IPS DF 6.9 (cell line): ENCODE measurements around the gene ARSB.

Source experiments
- DNase-seq: peaks from one replicate; pipeline ENCODE4 v3.0.0-alpha.2; 2013; ENCODE audit warnings: low read depth, low spot score
- H3K27ac ChIP-seq: one replicate; pipeline ENCODE4 v1.5.1; 2013; ENCODE audit warnings: low read length, control low read depth
- H3K27me3 ChIP-seq: 2 replicates; pipeline ENCODE4 v1.6.1; 2013; ENCODE audit warnings: mild to moderate bottlenecking, low read length; ENCODE audit not compliant: control insufficient read depth, insufficient read depth
- H3K36me3 ChIP-seq: 2 replicates; pipeline ENCODE4 v1.6.1; 2013; ENCODE audit warnings: low read length; ENCODE audit not compliant: control insufficient read depth, insufficient read depth
- H3K4me1 ChIP-seq: 2 replicates; pipeline ENCODE4 v1.6.1; 2013; ENCODE audit warnings: low read length; ENCODE audit not compliant: control insufficient read depth, insufficient read depth
- H3K4me3 ChIP-seq: 2 replicates; pipeline ENCODE4 v1.5.1; 2013; ENCODE audit warnings: mild to moderate bottlenecking, low read length
- H3K9me3 ChIP-seq: 2 replicates; pipeline ENCODE4 v1.6.1; 2013; ENCODE audit warnings: low read length, inconsistent platforms; ENCODE audit not compliant: control insufficient read depth, insufficient read depth
- WGBS: extraction: QIAGEN DNeasy Blood & Tissue Kit; methylation state at CpG from one replicate; pipeline ENCODE4 v1.1.7; 2013; ENCODE audit warnings: mixed read lengths, missing lambda C conversion rate; ENCODE audit not compliant: insufficient read length, insufficient coverage; 5-methylcytosine and 5-hydroxymethylcytosine counted together

ARSB gene

DNA sequence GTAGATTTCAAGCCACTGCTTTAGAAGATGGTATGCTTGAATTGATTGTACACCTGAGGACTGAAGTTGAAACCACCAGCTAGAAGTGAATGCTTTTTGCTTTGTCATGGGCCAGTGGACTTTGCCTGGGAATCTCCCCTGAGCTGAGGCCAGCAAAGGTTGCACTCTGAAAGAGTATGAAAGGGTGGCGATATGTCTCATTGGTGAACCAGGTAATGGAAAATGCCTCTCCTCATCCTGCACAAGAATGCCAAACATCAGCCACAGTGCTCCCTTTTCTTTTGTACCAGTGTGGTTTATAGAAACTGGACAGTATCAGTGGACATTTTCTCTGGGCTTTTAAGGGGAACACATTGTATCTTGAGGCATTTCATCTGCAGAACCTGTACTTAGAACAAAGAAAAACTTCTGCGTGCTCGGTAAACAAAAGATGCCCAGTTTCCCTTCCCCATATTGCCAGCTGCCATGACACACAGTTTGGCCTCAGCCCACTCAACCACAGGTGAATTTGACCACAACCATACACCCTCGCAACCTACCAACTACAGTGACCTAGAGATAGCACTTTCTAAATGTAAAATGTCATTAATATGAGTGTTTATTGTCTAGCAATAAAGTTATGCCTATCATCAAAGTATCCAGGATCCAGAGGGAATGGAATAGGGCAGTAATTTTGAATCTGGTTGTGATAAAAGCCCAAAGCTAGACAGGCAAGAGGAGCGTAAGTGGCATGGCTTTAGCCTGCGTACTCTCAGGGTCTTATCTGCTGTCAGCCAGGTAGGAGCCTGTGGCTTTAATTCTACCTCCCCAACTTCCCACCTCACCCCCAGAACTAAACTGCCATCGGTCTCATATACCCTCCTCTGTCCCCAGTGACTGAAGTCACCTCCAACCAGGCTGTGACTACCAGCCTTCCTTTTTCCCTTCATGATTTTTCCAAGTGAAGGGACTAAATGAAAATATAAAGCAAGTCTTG is 257.0 kb downstream of the ARSB start:
- no peak for DNase-seq
- no peaks in the 10 kb centered on the region for H3K4me1 ChIP-seq
- no peaks in the 10 kb centered on the region for H3K36me3 ChIP-seq
- no peak overlapping the region for H3K27ac ChIP-seq
- no peaks in the 10 kb centered on the region for H3K9me3 ChIP-seq
- H3K27me3 ChIP-seq: no peaks in the 10 kb centered on the region
- WGBS: no CpG with 5 or more reads among the region's 7 CpGs
- H3K4me3 ChIP-seq: no peak overlapping the region
